LNCAP (cell line): ENCODE measurements around the gene UQCC3.

Source experiments
- CTCF ChIP-seq: fragments of 450-650 bp; IDR thresholded peaks from 2 replicates; pipeline ENCODE4 v1.5.1; 2017; ENCODE audit warnings: mild to moderate bottlenecking

UQCC3 gene

GRCh38 chr11:62716206-62716605 lies 44.7 kb downstream of the UQCC3 start:
- TF ChIP-seq CTCF: no peak

GRCh38 chr11:62716816-62717215 lies 45.3 kb downstream of the UQCC3 start:
- no peak for TF ChIP-seq CTCF

- TF ChIP-seq CTCF: no peak
Measured at GRCh38 chr11:62719302-62719978, 48.0 kb downstream of the UQCC3 start.

- no peak for TF ChIP-seq CTCF
Measured at GRCh38 chr11:62721994-62722393, 50.5 kb downstream of the UQCC3 start.
